Peyer's patch (tissue), 4 donors: ENCODE data around the gene VMP1. TPM values are rescaled to one million over a fixed set of nuclear protein-coding genes. Genes with fewer than 3 reads are reported as not detected.
"Not testable (repeated sequence)": the region's sequence is repeated elsewhere in the genome, so short reads cannot be mapped to it uniquely, and the experiment has no call there.

ENCODE experiments used
- DNase-seq, 3 donors: peaks; one replicate each; pipeline ENCODE4 v3.0.0-alpha.2; 2017 to 2019
- H3K27ac ChIP-seq, 4 donors: fragments of 200-600 bp; sonication (generic); one replicate each; pipeline ENCODE4 v1.5.1; 2016 to 2019
- H3K27me3 ChIP-seq, 2 donors: fragments of 200-600 bp; sonication (generic); one replicate each; pipeline ENCODE4 v1.5.1; 2019
- H3K36me3 ChIP-seq, 3 donors: fragments of 200-600 bp; sonication (generic); one replicate each; pipeline ENCODE4 v1.5.1; 2016 to 2019
- H3K4me1 ChIP-seq, 4 donors: fragments of 200-600 bp; sonication (generic); one replicate each; pipeline ENCODE4 v1.5.1; 2016 to 2019
- H3K4me3 ChIP-seq, 4 donors: fragments of 200-600 bp; sonication (generic); 1 replicate in 3 of 4; 2 replicates in 1 of 4; pipeline ENCODE4 v1.5.1; 2016 to 2019; ENCODE audit warnings: mild to moderate bottlenecking in 1 of 4
- H3K9me3 ChIP-seq, 4 donors: fragments of 200-600 bp; sonication (generic); one replicate each; pipeline ENCODE4 v1.5.1; 2016 to 2019; ENCODE audit warnings: mild to moderate bottlenecking in 1 of 4
- CTCF ChIP-seq, 6 experiments: fragments of 450-650 bp in 4 of 6; fragments of 200-600 bp in 2 of 6; sonication (generic) in 1 of 6; IDR thresholded peaks; one replicate each; pipeline ENCODE4 v1.5.1; 2017 to 2019; ENCODE audit warnings: antibody characterized with exemption in 6 of 6, mild to moderate bottlenecking in 3 of 6, moderate library complexity in 1 of 6
- POLR2A ChIP-seq, 2 donors: fragments of 450-650 bp; IDR thresholded peaks; one replicate each; pipeline ENCODE4 v1.5.1; 2017; ENCODE audit warnings: antibody characterized with exemption in 2 of 2, mild to moderate bottlenecking in 2 of 2, moderate library complexity in 2 of 2
- total RNA-seq, 4 donors: library from RNA; depleted of rRNA; stranded (reverse); fragments of >200 nt; gene quantifications; one replicate each; pipeline ENCODE4 v1.1.0, GENCODE V29; 2016

Gene VMP1
- total RNA-seq, 4 donors from 2014 or later, result 228 to 366 (median 332) TPM

- Histone ChIP-seq H3K4me3 (peak overlapping the region in 1 of 4 donors; percentile 18), H3K27ac (peak overlapping the region; percentile 71 to 93 (median 83)), H3K9me3 (no peaks in the 10 kb centered on the region), H3K36me3 (no peaks in the 10 kb centered on the region), H3K27me3 (no peaks in the 10 kb centered on the region), H3K4me1 (peaks cover 0 to 48% (median 12%) of the 10 kb centered on the region in 4 donors)
- no peak for TF ChIP-seq POLR2A (IDR thresholded peaks at IDR 0.05)
- TF ChIP-seq CTCF (IDR thresholded peaks at IDR 0.05), result peak in 3 of 6 experiments; percentile 12 to 31 (median 16)
- no peak for DNase-seq
Measured at GRCh38 chr17:59786213-59786535, 78.7 kb downstream of the VMP1 start.

GRCh38 chr17:59786536-59787319 lies 79.3 kb downstream of the VMP1 start:
- Histone ChIP-seq H3K36me3 (no peaks in the 10 kb centered on the region), H3K4me3 (peak overlapping the region in 3 of 4 donors; percentile 3 to 38 (median 18)), H3K27ac (peak overlapping the region; percentile 71 to 93 (median 83)), H3K4me1 (peaks cover 0 to 48% (median 12%) of the 10 kb centered on the region in 4 donors), H3K27me3 (no peaks in the 10 kb centered on the region), H3K9me3 (no peaks in the 10 kb centered on the region)
- TF ChIP-seq POLR2A (IDR thresholded peaks at IDR 0.05) (peak in 1 of 2 donors; percentile 7), CTCF (IDR thresholded peaks at IDR 0.05) (no peak)
- peak in 2 of 3 donors; percentile 69 to 83 for DNase-seq

GRCh38 chr17:59789849-59790248 lies 82.4 kb downstream of the VMP1 start:
- peaks cover 0 to 35% (median 12%) of the 10 kb centered on the region in 4 donors for H3K4me1 ChIP-seq

GRCh38 chr17:59790418-59790817 lies 83.0 kb downstream of the VMP1 start:
- not testable (repeated sequence) for H3K9me3 ChIP-seq, H3K4me3 ChIP-seq, DNase-seq, H3K27me3 ChIP-seq
- H3K4me1 ChIP-seq, result peaks cover 0 to 30% (median 10%) of the 10 kb centered on the region in 4 donors
- H3K27ac ChIP-seq, result peak overlapping the region in 3 of 4 donors; percentile 26 to 57 (median 50)
- H3K36me3 ChIP-seq, result peaks cover 0 to 12% (median 0%) of the 10 kb centered on the region in 3 donors

More at GRCh38 chr17:59789849-59790248, 82.4 kb downstream of the VMP1 start:
- H3K4me3 ChIP-seq, H3K36me3 ChIP-seq, H3K9me3 ChIP-seq, DNase-seq, H3K27me3 ChIP-seq: not testable (repeated sequence)
- peak overlapping the region in 3 of 4 donors; percentile 50 to 71 (median 57) for H3K27ac ChIP-seq

- DNase-seq, result no peak
- peak overlapping the region in 3 of 4 donors; percentile 26 to 57 (median 50) for H3K27ac ChIP-seq
Measured at GRCh38 chr17:59790910-59791309, 83.5 kb downstream of the VMP1 start.

More at GRCh38 chr17:59790910-59791309, 83.5 kb downstream of the VMP1 start:
- Histone ChIP-seq H3K9me3 (no peaks in the 10 kb centered on the region), H3K4me3 (no peak overlapping the region), H3K27me3 (no peaks in the 10 kb centered on the region), H3K36me3 (peaks cover 0 to 12% (median 0%) of the 10 kb centered on the region in 3 donors), H3K4me1 (peaks cover 0 to 25% (median 7%) of the 10 kb centered on the region in 4 donors)
- no peak for TF ChIP-seq POLR2A (IDR thresholded peaks at IDR 0.05)
- no peak for TF ChIP-seq CTCF (IDR thresholded peaks at IDR 0.05)
